Lower leg skin (tissue), 4 donors: Measurements from ENCODE around the gene COL4A1. TPM values are rescaled to one million over a fixed set of nuclear protein-coding genes. Genes with fewer than 3 reads are reported as not detected.

Experiments used
- DNase-seq, 2 donors: peaks; one replicate each; pipeline ENCODE4 v3.0.0-alpha.2; 2019; ENCODE audit warnings: low spot score in 2 of 2
- H3K4me3 ChIP-seq: fragments of 200-600 bp; sonication (generic); 2 replicates; pipeline ENCODE4 v1.5.1; 2017; ENCODE audit warnings: mild to moderate bottlenecking, low read depth; ENCODE audit not compliant: poor library complexity, severe bottlenecking
- CTCF ChIP-seq, 3 donors: fragments of 450-650 bp; IDR thresholded peaks; one replicate each; pipeline ENCODE4 v1.5.1; 2016; ENCODE audit warnings: antibody characterized with exemption in 3 of 3, mild to moderate bottlenecking in 3 of 3, moderate library complexity in 2 of 3
- POLR2A ChIP-seq, 2 donors: fragments of 450-650 bp; IDR thresholded peaks; one replicate each; pipeline ENCODE4 v1.6.1; 2016 to 2017; ENCODE audit warnings: antibody characterized with exemption in 2 of 2, mild to moderate bottlenecking in 1 of 2, moderate library complexity in 1 of 2
- WGBS, 2 donors: methylation state at CpG; one replicate each; pipeline ENCODE4 v1.1.5; 2018; 5-methylcytosine and 5-hydroxymethylcytosine counted together
- intact Hi-C: fragments of 100-400 bp; cut with DNase I; formaldehyde crosslinking; loops from one replicate; pipeline ENCODE4 v1.15.0; 2023; ENCODE audit warnings: low total_unique reads
- total RNA-seq, 4 donors: library from RNA; depleted of rRNA; stranded (reverse); fragments of >200 nt; gene quantifications; one replicate each; pipeline ENCODE4 v1.1.0, GENCODE V29; 2016

COL4A1 gene
- total RNA-seq, 4 donors from 2014 or later: 41.0 to 105 (median 56.7) TPM

- no peak overlapping the region for H3K4me3 ChIP-seq
- intact Hi-C loops: no loop called here
- 53 to 60% methylated on average over 5 of the region's 5 CpGs for WGBS, 2 donors
- TF ChIP-seq POLR2A (IDR thresholded peaks at IDR 0.05) (no peak), CTCF (IDR thresholded peaks at IDR 0.05) (no peak)
- no peak for DNase-seq
Measured at GRCh38 chr13:110237875-110238817, 68.8 kb downstream of the COL4A1 start.

- intact Hi-C loops: no loop called here
- 73 to 74% methylated on average over 11 of the region's 11 CpGs for WGBS, 2 donors
- DNase-seq: no peak
- no peak overlapping the region for H3K4me3 ChIP-seq
- no peak for TF ChIP-seq CTCF (IDR thresholded peaks at IDR 0.05)
- TF ChIP-seq POLR2A (IDR thresholded peaks at IDR 0.05): no peak
Measured at GRCh38 chr13:110236831-110237261, 70.1 kb downstream of the COL4A1 start.

- WGBS, 2 donors: 91% methylated on average over 10 of the region's 10 CpGs
- no peak for DNase-seq
- TF ChIP-seq CTCF (IDR thresholded peaks at IDR 0.05): no peak
- H3K4me3 ChIP-seq: no peak overlapping the region
- intact Hi-C loops: no loop called here
Measured at GRCh38 chr13:110236431-110236830, 70.5 kb downstream of the COL4A1 start.

GRCh38 chr13:110234532-110234931 lies 72.4 kb downstream of the COL4A1 start:
- TF ChIP-seq POLR2A (IDR thresholded peaks at IDR 0.05) (no peak), CTCF (IDR thresholded peaks at IDR 0.05) (no peak)
- intact Hi-C loops: no loop called here
- 74 to 79% methylated on average over 7 of the region's 7 CpGs for WGBS, 2 donors
- DNase-seq: no peak
- no peak overlapping the region for H3K4me3 ChIP-seq

GRCh38 chr13:110233951-110234280 lies 73.0 kb downstream of the COL4A1 start:
- H3K4me3 ChIP-seq: no peak overlapping the region
- DNase-seq: no peak
- 41 to 51% methylated on average over 3 of the region's 3 CpGs for WGBS, 2 donors
- intact Hi-C loops: no loop called here
- TF ChIP-seq CTCF (IDR thresholded peaks at IDR 0.05): no peak
- no peak for TF ChIP-seq POLR2A (IDR thresholded peaks at IDR 0.05)
